HG02840 (cell line): ENCODE results near the gene HRH3.

Source experiments
- ATAC-seq: cut with Tn5 transposase; IDR thresholded peaks from one replicate; pipeline ENCODE4 v1.9.1; 2021; ENCODE audit warnings: mild to moderate bottlenecking, moderate library complexity, moderate number of reproducible peaks; ENCODE audit not compliant: unreplicated experiment, low FRiP score

HRH3 gene

GRCh38 chr20:62219992-62220665 is at the start of gene HRH3:
Gene HRH3, minus strand, starts transcription at chr20:62220278. Its CDS starts 308 bp downstream, at chr20:62219970.
- ATAC-seq: no peak

- ATAC-seq: no peak
Observed at GRCh38 chr20:62269871-62270270, 49.8 kb upstream of the HRH3 start.

- no peak for ATAC-seq
Observed at GRCh38 chr20:62269378-62269777, 49.3 kb upstream of the HRH3 start.

GRCh38 chr20:62268228-62268900 is 48.3 kb upstream of the HRH3 start:
- no peak for ATAC-seq

GRCh38 chr20:62267543-62267942 is 47.5 kb upstream of the HRH3 start:
- no peak for ATAC-seq

- no peak for ATAC-seq
Observed at GRCh38 chr20:62266851-62267250, 46.8 kb upstream of the HRH3 start.

GRCh38 chr20:62266340-62266739 is 46.3 kb upstream of the HRH3 start:
- no peak for ATAC-seq

GRCh38 chr20:62265365-62265764 is 45.3 kb upstream of the HRH3 start:
- no peak for ATAC-seq

- ATAC-seq: no peak
Observed at GRCh38 chr20:62263396-62263795, 43.3 kb upstream of the HRH3 start.

- ATAC-seq: no peak
Observed at GRCh38 chr20:62262064-62262463, 42.0 kb upstream of the HRH3 start.

GRCh38 chr20:62259294-62259565 is 39.2 kb upstream of the HRH3 start:
- no peak for ATAC-seq

GRCh38 chr20:62258499-62259293 is 38.6 kb upstream of the HRH3 start:
- no peak for ATAC-seq

- no peak for ATAC-seq
Observed at GRCh38 chr20:62255976-62256375, 35.9 kb upstream of the HRH3 start.

GRCh38 chr20:62254021-62254724 is 34.1 kb upstream of the HRH3 start:
- ATAC-seq: no peak

GRCh38 chr20:62253398-62253797 is 33.3 kb upstream of the HRH3 start:
- no peak for ATAC-seq

GRCh38 chr20:62252342-62252966 is 32.4 kb upstream of the HRH3 start:
- no peak for ATAC-seq

GRCh38 chr20:62248890-62249560 is 28.9 kb upstream of the HRH3 start:
- ATAC-seq: no peak

GRCh38 chr20:62246872-62247652 is 27.0 kb upstream of the HRH3 start:
- ATAC-seq: no peak

GRCh38 chr20:62246431-62246830 is 26.4 kb upstream of the HRH3 start:
- no peak for ATAC-seq
